C4-2B (cell line): ENCODE measurements around the gene TMEM270.

Source experiments
- H3K27ac ChIP-seq: fragments of 450-650 bp; 2 replicates; pipeline ENCODE4 v1.5.1; 2017
- ZFX ChIP-seq: fragments of 450-650 bp; IDR thresholded peaks from 2 replicates; pipeline ENCODE4 v1.6.1; 2017
- TF ChIP-seq, protein P1 (sequence below): fragments of 450-650 bp; conservative IDR thresholded peaks from 2 replicates; pipeline ENCODE4 v1.5.1; 2017; ENCODE audit warnings: mild to moderate bottlenecking

Gene TMEM270

GRCh38 chr7:73885433-73885974 lies 24.5 kb downstream of the TMEM270 start:
- TF ChIP-seq ZFX: no peak
- TF ChIP-seq, protein P1, sequence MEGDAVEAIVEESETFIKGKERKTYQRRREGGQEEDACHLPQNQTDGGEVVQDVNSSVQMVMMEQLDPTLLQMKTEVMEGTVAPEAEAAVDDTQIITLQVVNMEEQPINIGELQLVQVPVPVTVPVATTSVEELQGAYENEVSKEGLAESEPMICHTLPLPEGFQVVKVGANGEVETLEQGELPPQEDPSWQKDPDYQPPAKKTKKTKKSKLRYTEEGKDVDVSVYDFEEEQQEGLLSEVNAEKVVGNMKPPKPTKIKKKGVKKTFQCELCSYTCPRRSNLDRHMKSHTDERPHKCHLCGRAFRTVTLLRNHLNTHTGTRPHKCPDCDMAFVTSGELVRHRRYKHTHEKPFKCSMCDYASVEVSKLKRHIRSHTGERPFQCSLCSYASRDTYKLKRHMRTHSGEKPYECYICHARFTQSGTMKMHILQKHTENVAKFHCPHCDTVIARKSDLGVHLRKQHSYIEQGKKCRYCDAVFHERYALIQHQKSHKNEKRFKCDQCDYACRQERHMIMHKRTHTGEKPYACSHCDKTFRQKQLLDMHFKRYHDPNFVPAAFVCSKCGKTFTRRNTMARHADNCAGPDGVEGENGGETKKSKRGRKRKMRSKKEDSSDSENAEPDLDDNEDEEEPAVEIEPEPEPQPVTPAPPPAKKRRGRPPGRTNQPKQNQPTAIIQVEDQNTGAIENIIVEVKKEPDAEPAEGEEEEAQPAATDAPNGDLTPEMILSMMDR: no peak

DNA sequence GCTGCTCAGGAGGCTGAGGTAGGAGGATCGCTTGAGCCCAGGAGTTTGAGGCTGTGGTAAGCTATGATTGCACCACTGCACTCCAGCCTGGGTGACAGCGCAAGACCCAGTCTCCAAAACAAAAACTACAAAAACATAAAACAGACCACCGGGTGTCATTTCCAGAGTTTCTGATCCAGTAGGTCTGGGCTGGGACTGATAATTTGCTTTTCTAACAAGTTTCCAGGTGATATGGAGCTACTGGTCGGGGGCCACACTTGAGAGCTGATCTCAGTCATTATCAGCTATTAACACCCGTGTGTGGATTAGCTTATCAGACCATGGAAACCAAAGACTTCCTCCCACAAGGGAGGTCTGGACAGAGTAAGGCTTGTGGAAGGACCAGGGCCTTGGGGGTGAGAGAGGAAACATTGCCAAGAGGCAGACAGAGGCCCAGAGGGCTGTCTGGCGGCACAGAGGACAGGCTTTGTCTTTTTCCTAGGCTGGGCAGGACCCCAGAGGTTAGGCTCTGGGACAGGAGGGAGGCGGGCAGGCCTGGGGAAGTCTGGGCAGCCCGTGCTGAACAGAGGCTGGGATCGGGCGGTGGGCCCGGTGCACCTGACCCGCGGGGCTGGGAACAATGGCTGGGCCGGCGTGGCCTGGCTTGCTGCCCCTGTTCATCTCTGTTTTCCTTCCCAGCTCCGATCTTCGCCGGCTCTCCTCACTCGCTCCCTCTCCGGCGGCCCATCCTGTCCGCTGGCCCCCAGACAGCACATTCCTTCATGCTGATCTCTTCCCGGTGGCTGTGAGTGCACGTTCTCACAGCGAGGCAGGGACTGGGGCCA lies 25.2 kb downstream of the TMEM270 start:
- no peak overlapping the region for H3K27ac ChIP-seq
- TF ChIP-seq, protein P1: no peak
- TF ChIP-seq ZFX: no peak

More at GRCh38 chr7:73885433-73885974, 24.5 kb downstream of the TMEM270 start:
- no peak overlapping the region for H3K27ac ChIP-seq

DNA sequence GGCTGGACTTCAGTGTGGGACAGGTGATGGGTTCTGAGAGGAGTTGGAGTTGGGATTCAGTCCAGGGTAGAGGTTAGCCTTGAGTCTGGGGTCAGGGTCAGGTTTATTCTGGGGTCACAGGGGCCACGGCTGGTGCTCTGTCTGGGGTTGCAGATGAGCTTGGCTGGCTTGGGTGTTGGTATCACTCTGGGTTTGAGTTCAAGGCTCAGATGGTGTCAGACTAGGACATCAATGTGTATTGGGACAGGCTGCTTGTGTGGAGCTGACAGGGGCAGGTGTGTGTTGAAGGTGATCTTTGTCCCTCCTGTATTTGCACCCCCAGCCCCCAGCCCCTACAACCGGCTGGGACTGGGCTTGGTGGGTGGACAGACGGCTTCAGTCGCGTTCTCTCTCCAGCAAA lies 26.8 kb downstream of the TMEM270 start:
- H3K27ac ChIP-seq: no peak overlapping the region
- no peak for TF ChIP-seq ZFX
- TF ChIP-seq, protein P1: no peak

GRCh38 chr7:73888959-73889358 lies 28.0 kb downstream of the TMEM270 start:
- H3K27ac ChIP-seq: no peak overlapping the region

GRCh38 chr7:73890555-73891147 lies 29.7 kb downstream of the TMEM270 start:
- TF ChIP-seq, protein P1: no peak
- no peak for TF ChIP-seq ZFX
- H3K27ac ChIP-seq: no peak overlapping the region

More at GRCh38 chr7:73888959-73889358, 28.0 kb downstream of the TMEM270 start:
- TF ChIP-seq, protein P1: no peak
- TF ChIP-seq ZFX: no peak

DNA sequence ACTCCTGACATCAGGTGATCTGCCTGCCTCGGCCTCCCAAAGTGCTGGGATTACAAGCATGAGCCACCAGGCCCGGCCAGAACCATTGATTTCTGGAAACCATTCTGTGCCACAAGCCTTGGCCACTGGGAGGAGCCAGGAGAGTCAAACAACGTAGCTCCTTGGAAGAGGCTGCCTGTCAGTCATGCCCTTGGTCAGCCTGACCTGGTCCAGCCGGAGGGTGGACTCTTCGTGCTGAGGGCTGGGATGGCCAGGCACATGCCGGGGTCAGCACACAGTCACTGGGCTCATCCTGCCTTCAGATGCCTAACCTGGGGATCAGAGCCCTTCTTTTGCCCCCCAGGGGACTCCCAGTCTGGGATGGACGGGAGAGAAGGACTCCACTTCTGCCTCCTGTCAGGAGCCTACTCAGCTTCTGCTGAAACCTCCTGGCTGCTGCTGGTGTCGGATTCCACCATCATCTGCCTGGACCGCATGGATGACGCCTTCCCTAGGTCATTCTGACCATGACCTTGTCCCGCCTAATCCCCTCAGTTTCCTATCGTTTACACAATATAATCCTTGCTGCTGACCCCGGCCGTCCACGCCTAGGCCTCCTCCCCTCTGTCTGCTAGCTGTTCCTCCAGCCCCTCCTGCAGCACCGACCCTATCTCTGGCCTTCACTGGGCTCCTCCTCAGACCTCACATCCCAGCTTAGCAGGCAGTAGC lies 30.4 kb downstream of the TMEM270 start:
- H3K27ac ChIP-seq: no peak overlapping the region
- TF ChIP-seq, protein P1: no peak
- TF ChIP-seq ZFX: no peak
